Common myeloid progenitor, CD34-positive (primary cell): ENCODE results near the gene KRT6A.
"Not testable (repeated sequence)": the region's sequence is repeated elsewhere in the genome, so short reads cannot be mapped to it uniquely, and the experiment has no call there.

Experiments
- CTCF ChIA-PET: fragments of 350-600 bp; sonication (Branson Sonifier 250); formaldehyde crosslinking; loops from one replicate; lab custom pipeline; 2021; ENCODE audit warnings: antibody characterized with exemption; lab: Charles Lee
- POLR2A ChIA-PET: fragments of 350-600 bp; sonication (Branson Sonifier 250); formaldehyde crosslinking; loops from one replicate; lab custom pipeline; 2021; ENCODE audit warnings: antibody characterized with exemption; lab: Charles Lee
- DNase-seq, 3 donors: peaks; one replicate each; pipeline versions ENCODE4 v3.0.0 to v3.0.0-alpha.2; 2013
- H3K27ac ChIP-seq, 2 experiments: 1 replicate in 1 of 2; 2 replicates in 1 of 2; pipeline ENCODE4 v1.7.0; 2013; ENCODE audit warnings: inconsistent platforms in 2 of 2, low read length in 2 of 2, mild to moderate bottlenecking in 2 of 2, low read depth in 1 of 2, moderate library complexity in 1 of 2; ENCODE audit not compliant: severe bottlenecking in 2 of 2, insufficient read depth in 1 of 2, poor library complexity in 1 of 2
- H3K27me3 ChIP-seq, 5 experiments: replicated peaks in 2 of 5; 1 replicate in 3 of 5; 2 replicates in 2 of 5; pipeline versions ENCODE4 v1.6.1 to v1.7.0; 2013; ENCODE audit warnings: low read length in 4 of 5, mild to moderate bottlenecking in 2 of 5, moderate library complexity in 2 of 5, inconsistent platforms in 1 of 5; ENCODE audit not compliant: insufficient read depth in 5 of 5, control insufficient read depth in 4 of 5
- H3K36me3 ChIP-seq, 4 experiments: 1 replicate in 2 of 4; 2 replicates in 2 of 4; pipeline versions ENCODE4 v1.6.1 to v1.7.0; 2013; ENCODE audit warnings: low read length in 3 of 4, control low read depth in 1 of 4, mild to moderate bottlenecking in 1 of 4; ENCODE audit not compliant: control insufficient read depth in 4 of 4, insufficient read depth in 4 of 4
- H3K4me1 ChIP-seq, 4 experiments: 1 replicate in 3 of 4; 2 replicates in 1 of 4; pipeline versions ENCODE4 v1.6.1 to v1.7.1; 2013; ENCODE audit warnings: low read length in 3 of 4, mild to moderate bottlenecking in 3 of 4, control low read depth in 1 of 4, inconsistent platforms in 1 of 4, moderate library complexity in 1 of 4; ENCODE audit not compliant: control insufficient read depth in 4 of 4, insufficient read depth in 4 of 4; ENCODE audit errors: control extremely low read depth in 1 of 4
- H3K4me3 ChIP-seq, 7 experiments: 1 replicate in 4 of 7; 2 replicates in 3 of 7; pipeline versions ENCODE4 v1.5.1 to v1.7.0; 2013; ENCODE audit warnings: mild to moderate bottlenecking in 7 of 7, low read length in 6 of 7, moderate library complexity in 6 of 7, inconsistent platforms in 2 of 7, low read depth in 2 of 7, control low read depth in 1 of 7; ENCODE audit not compliant: insufficient read depth in 4 of 7, control insufficient read depth in 1 of 7; ENCODE audit errors: extremely low read depth in 1 of 7
- H3K9me3 ChIP-seq, 5 experiments: 1 replicate in 4 of 5; 2 replicates in 1 of 5; pipeline versions ENCODE4 v1.6.1 to v1.7.1; 2013; ENCODE audit warnings: low read length in 4 of 5, mild to moderate bottlenecking in 2 of 5, inconsistent platforms in 1 of 5, low read depth in 1 of 5, moderate library complexity in 1 of 5; ENCODE audit not compliant: control insufficient read depth in 4 of 5, insufficient read depth in 2 of 5; ENCODE audit errors: control extremely low read depth in 1 of 5
- WGBS: methylation state at CpG from one replicate; pipeline ENCODE4 v1.1.5; 2013; ENCODE audit not compliant: insufficient coverage; 5-methylcytosine and 5-hydroxymethylcytosine counted together

Gene KRT6A

GRCh38 chr12:52447196-52447595, 45.9 kb downstream of the KRT6A start:
- CTCF ChIA-PET, POLR2A ChIA-PET: not testable (repeated sequence)
- 96% methylated on average over 7 of the region's 11 CpGs for WGBS

GRCh38 chr12:52446367-52447045, 46.6 kb downstream of the KRT6A start:
- Histone ChIP-seq H3K9me3 (peaks cover 0 to 1% (median 0%) of the 10 kb centered on the region in 5 experiments), H3K27ac (no peak overlapping the region), H3K4me1 (peaks cover 0 to 3% (median 2%) of the 10 kb centered on the region in 4 experiments), H3K36me3 (no peaks in the 10 kb centered on the region), H3K27me3 (peaks cover 3 to 18% (median 12%) of the 10 kb centered on the region in 5 experiments), H3K4me3 (no peak overlapping the region)
- ChIA-PET CTCF (no interaction called here), POLR2A (no interaction called here)
- 47% methylated on average over 3 of the region's 6 CpGs for WGBS
- DNase-seq, result peak; percentile 24 to 70 (median 65)

More at GRCh38 chr12:52447196-52447595, 45.9 kb downstream of the KRT6A start:
- peaks cover 2 to 14% (median 7%) of the 10 kb centered on the region in 5 experiments for H3K27me3 ChIP-seq
- not testable (repeated sequence) for DNase-seq, H3K9me3 ChIP-seq, H3K36me3 ChIP-seq, H3K27ac ChIP-seq, H3K4me3 ChIP-seq, H3K4me1 ChIP-seq

GRCh38 chr12:52445876-52446275, 47.2 kb downstream of the KRT6A start:
- ChIA-PET POLR2A (no interaction called here), CTCF (no interaction called here)
- Histone ChIP-seq H3K27ac (no peak overlapping the region), H3K4me3 (no peak overlapping the region), H3K27me3 (peaks cover 3 to 18% (median 12%) of the 10 kb centered on the region in 5 experiments), H3K4me1 (peaks cover 0 to 3% (median 2%) of the 10 kb centered on the region in 4 experiments), H3K9me3 (peaks cover 0 to 1% (median 0%) of the 10 kb centered on the region in 5 experiments), H3K36me3 (no peaks in the 10 kb centered on the region)
- WGBS, result 68% methylated on average over 3 of the region's 3 CpGs
- DNase-seq, result no peak

- POLR2A ChIA-PET, result no interaction called here
- Histone ChIP-seq H3K36me3 (no peaks in the 10 kb centered on the region), H3K9me3 (peaks cover 0 to 1% (median 0%) of the 10 kb centered on the region in 5 experiments), H3K27me3 (peaks cover 3 to 14% (median 12%) of the 10 kb centered on the region in 5 experiments), H3K4me1 (peaks cover 0 to 3% (median 2%) of the 10 kb centered on the region in 4 experiments), H3K4me3 (no peak overlapping the region), H3K27ac (no peak overlapping the region)
- whole genome bisulfite sequencing, result 89% methylated on average over 5 of the region's 10 CpGs
- no peak for DNase-seq
- CTCF ChIA-PET, result interaction anchor here (1.0 kb wide), 1 partner anchor 9 kb away, joined by 3 read pairs; no protein-coding TSS in a partner anchor
These were observed 48.1 kb downstream of the KRT6A start for GRCh38 chr12:52444647-52445595.

- POLR2A ChIA-PET, result no interaction called here
- H3K4me1 ChIP-seq, result peaks cover 0 to 3% (median 2%) of the 10 kb centered on the region in 4 experiments
- H3K36me3 ChIP-seq, result no peaks in the 10 kb centered on the region
- DNase-seq, result no peak
- CTCF ChIA-PET, result no interaction called here
- no peak overlapping the region for H3K4me3 ChIP-seq
- H3K27ac ChIP-seq, result no peak overlapping the region
- peaks cover 6 to 14% (median 12%) of the 10 kb centered on the region in 5 experiments for H3K27me3 ChIP-seq
- WGBS, result 100% methylated on average over 1 of the region's 3 CpGs
- peaks cover 0 to 1% (median 0%) of the 10 kb centered on the region in 5 experiments for H3K9me3 ChIP-seq
These were observed 49.1 kb downstream of the KRT6A start for GRCh38 chr12:52443966-52444365.

- no peaks in the 10 kb centered on the region for H3K36me3 ChIP-seq
- H3K4me3 ChIP-seq, result no peak overlapping the region
- 27% methylated on average over 5 of the region's 6 CpGs for WGBS
- H3K27ac ChIP-seq, result no peak overlapping the region
- H3K9me3 ChIP-seq, result peaks cover 0 to 1% (median 0%) of the 10 kb centered on the region in 5 experiments
- peaks cover 7 to 14% (median 12%) of the 10 kb centered on the region in 5 experiments for H3K27me3 ChIP-seq
- POLR2A ChIA-PET, result no interaction called here
- peaks cover 0 to 3% (median 2%) of the 10 kb centered on the region in 4 experiments for H3K4me1 ChIP-seq
- CTCF ChIA-PET, result no interaction called here
- no peak for DNase-seq
These were observed 50.4 kb downstream of the KRT6A start for GRCh38 chr12:52442600-52443061.
